Esophagus muscularis mucosa (tissue), 3 donors: ENCODE results near the gene ERCC6.

Experiments
- CTCF ChIP-seq, 3 experiments: fragments of 200-600 bp in 2 of 3; fragments of 450-650 bp in 1 of 3; sonication (generic) in 2 of 3; IDR thresholded peaks; one replicate each; pipeline ENCODE4 v1.5.1; 2017 to 2019; ENCODE audit warnings: antibody characterized with exemption in 3 of 3, mild to moderate bottlenecking in 2 of 3, moderate library complexity in 1 of 3
- POLR2AphosphoS5 ChIP-seq, 2 donors: sonication (generic); formaldehyde crosslinking; IDR thresholded peaks; one replicate each; pipeline ENCODE4 v1.6.1; 2017; ENCODE audit warnings: antibody characterized with exemption in 2 of 2

GRCh38 chr10:49499305-49499851 lies 39.5 kb downstream of the ERCC6 start:
- no peak for TF ChIP-seq CTCF (IDR thresholded peaks at IDR 0.05)
- no peak for TF ChIP-seq POLR2AphosphoS5 (IDR thresholded peaks at IDR 0.05)
